Stimulated activated CD4-positive, alpha-beta T cell treated with anti-CD3 and anti-CD28 coated beads, Interleukin-15, amount 100 ng/mL, for 1 hour (primary cell): ENCODE results near the gene SAMD4A.
"Not testable (repeated sequence)": the region's sequence is repeated elsewhere in the genome, so short reads cannot be mapped to it uniquely, and the experiment has no call there.

Source experiments
- DNase-seq, 2 donors: peaks; one replicate each; pipeline ENCODE4 v3.0.0-alpha.2; 2020; ENCODE audit warnings: low read depth in 1 of 2, low spot score in 1 of 2

Gene SAMD4A

DNA sequence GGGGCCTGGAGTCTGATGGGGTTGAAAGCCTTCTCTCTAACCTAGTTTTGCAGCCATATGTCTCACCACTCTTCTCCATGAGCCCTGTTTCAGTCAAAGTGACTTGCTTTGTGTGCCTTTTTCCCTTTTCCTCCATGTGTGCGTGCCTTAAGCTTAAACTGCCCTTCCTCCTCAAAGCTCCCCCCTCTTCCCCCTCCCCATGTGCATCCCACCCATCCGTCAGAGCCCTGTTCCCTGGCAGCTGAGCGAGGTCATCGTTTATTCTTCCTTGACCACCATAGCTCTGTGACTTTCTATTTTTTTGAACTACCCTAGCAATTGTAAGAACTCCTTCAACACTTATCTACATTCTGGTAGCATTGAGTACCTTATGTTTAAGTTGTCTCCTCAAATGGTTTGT, 24.9 kb downstream of the SAMD4A start:
- no peak for DNase-seq

DNA sequence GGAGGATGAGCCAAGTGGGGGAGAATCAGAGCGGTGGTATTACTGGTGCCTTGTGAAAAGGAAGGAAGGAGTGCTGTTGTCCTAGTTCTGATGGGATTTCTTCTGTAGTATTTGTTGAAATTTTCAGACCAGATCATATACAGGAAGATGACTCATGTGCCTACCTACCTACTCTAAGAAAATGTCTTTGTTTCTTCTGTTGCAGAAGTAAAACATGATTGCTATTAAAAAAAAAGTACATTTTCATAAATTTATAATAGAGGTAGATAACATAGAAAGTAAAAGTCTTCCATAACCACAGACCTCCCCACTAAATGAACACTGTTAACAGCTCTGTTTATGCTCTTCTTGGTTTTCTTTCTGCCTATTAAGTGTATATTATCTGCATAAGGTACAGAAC, 26.9 kb downstream of the SAMD4A start:
- no peak for DNase-seq

DNA sequence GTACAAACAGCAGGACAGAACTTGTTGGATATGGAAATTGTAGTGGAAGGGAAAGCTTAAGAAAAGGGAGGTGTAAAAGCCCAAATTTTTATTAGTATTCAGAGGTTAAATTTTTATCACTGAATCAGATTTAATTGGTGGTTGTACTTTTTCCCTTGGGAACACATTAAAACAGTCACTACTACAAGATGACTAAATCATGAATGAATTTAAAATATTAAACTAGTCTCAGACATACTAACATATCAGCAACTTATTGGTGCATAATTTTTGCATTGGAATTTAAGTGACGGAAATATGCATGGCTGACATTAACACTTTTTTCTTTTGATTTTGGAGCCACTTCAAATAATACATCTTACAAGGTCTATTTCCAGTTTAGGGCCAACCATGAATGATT, 27.6 kb downstream of the SAMD4A start:
- no peak for DNase-seq

DNA sequence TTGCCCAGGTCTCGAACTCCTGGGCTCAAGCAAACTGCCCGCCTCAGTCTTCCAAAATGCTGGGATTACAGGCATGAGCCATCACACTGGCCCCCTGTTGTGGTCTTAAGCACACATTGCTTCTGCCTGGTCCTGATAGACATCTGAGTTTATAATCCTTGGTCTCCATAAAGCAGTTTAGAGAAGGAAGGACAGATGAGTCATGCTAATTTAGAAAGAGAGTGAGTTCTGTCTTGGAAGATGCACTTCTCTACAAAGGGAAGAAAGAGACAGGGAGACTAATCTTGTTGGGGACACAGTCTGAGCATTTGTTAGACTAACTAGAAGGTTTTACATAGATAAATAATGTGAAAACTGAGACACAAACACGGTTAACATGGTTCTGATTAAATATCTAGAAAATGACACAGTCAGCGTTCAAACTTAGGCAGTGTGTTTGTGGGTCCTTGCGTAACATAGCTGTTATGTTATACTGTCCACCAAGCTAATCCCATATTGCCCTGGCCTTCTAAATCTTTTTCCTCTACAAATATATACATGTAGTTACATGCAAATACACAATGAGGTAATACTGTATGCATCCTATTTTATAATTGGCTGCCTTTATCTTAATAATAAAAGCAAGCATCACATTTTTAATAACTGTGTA, 31.0 kb downstream of the SAMD4A start:
- DNase-seq, result no peak

DNA sequence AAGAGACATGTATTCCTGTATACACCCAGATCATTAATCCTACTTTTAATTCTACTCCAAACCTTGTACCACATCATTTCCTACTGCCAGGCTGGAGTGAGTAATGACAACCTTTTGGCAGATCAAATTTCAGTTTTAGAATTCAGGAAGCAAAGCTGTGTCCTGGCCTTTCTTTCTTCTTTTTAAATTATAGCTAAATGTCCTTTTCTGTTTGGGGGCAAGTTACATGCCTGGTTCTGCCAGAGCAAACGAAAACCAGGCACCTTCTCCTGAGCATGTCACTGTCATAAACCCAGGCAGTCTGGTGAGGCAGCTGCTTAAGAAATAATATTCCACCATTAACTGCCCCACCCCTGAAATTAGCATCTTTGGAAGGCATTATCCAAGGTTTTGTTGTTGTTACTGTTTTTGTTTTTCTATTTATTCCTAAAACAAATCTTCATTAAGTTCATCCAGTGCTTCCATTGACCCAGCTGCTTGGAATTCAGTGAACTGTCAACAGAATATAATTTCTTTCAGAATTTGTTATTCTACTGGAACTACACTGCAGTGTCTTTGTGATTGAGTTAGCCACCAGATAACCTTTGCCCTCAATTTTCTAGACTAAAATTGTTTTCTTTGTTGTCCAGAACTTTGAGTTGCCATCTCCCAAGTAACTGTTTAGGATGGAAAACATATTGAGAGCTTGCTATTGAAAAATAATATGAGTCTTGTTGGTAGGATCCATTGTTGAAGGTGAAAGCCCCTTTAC, 33.2 kb downstream of the SAMD4A start:
- no peak for DNase-seq

DNA sequence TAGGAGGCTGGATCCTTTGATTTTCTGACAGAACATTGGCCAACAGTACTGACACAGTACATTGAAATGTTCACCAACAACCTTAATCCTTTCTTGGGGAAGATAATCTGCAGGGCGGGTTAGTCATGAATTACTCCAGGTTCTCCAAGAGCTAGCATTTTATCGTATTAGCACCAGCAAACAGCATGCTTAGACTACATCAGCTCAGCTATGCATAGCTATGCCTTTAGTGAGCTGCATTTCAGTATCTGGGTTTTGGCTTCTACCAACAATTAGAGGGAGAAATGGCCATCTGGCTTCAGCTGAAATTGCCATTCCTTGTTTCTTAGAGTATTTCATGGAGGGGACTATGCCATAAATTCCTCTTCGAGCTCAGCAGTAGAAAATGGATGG, 33.8 kb downstream of the SAMD4A start:
- DNase-seq, result no peak

DNA sequence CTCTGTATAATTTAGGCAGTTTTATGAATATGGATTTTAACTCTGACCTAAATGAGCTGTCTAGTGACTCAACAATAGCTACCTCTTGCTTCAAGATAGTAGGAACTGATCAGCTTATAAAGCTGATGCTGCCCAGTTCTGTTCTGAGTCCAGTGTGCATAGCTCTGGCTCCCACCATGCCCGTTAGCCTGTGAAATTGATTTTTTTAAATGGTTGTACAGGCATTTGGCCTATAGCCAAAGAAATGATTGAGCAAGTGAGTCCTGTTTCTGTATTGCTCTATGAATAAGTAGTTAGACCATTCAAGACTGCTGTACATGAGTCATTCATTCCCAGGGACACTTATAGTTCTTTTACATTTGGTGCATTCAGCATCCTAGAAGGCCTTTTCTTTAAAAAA, 36.4 kb downstream of the SAMD4A start:
- no peak for DNase-seq

DNA sequence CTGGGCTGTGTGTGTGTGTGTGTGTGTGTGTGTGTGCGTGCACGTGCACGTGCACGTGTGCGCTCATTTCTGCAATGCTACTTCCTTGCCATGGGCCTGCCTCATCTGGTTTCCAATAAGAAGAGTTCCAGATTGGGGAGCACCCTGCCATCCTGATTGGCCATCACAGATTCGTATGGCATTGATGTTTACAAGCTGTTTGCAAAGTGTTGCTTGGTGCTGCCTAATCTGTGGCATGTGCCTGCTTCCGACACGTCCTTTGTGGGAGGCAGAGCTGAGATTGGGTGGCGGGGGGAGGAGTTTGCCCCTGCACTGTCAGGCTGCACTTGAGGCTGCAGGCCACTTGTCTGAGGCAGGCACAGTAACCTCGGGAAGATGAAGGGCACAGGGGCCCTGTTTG, 39.2 kb downstream of the SAMD4A start:
- no peak for DNase-seq

DNA sequence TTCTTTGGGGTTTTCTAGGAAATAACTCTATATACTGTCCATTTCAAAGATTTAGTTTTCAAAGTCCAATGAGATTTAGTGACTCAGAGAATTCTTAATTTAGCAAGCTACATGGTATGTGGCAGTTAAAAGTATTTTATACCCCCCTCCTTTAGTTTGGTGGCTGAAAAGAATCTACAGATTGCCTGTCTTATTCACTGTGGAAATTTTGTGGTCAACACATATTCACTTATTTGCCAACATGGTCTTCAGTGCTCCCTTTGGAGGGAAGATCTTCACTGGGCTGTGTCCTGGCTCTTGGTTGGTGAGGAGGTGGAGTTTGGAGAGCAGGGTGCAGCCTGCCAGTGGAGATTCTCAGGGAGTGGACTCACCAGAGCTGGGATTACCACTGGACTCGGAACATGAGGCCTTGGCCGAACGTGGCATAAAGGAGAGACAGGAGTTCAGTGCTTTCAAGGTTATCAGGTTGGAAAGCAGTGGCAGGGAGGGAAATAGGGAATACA, 39.8 kb downstream of the SAMD4A start:
- no peak for DNase-seq

DNA sequence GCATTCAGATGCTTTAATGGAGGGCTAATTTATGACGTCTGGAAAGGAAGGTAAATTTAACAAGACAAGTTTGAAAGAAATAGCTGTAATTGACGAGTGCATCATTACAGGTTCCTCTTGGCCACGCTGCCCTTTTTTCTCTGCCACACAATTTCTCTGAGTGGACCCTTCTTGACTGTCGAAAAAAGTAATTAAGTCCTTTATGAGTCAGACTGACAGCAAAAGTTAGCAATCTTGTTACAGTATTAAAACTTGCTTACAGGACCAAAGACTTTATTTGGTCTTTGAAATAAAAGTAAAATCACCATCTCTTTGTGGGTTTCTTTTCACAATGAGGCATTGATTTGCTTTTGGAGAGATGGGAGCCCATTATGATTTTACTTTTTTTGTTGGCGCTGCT, 42.6 kb downstream of the SAMD4A start:
- no peak for DNase-seq

DNA sequence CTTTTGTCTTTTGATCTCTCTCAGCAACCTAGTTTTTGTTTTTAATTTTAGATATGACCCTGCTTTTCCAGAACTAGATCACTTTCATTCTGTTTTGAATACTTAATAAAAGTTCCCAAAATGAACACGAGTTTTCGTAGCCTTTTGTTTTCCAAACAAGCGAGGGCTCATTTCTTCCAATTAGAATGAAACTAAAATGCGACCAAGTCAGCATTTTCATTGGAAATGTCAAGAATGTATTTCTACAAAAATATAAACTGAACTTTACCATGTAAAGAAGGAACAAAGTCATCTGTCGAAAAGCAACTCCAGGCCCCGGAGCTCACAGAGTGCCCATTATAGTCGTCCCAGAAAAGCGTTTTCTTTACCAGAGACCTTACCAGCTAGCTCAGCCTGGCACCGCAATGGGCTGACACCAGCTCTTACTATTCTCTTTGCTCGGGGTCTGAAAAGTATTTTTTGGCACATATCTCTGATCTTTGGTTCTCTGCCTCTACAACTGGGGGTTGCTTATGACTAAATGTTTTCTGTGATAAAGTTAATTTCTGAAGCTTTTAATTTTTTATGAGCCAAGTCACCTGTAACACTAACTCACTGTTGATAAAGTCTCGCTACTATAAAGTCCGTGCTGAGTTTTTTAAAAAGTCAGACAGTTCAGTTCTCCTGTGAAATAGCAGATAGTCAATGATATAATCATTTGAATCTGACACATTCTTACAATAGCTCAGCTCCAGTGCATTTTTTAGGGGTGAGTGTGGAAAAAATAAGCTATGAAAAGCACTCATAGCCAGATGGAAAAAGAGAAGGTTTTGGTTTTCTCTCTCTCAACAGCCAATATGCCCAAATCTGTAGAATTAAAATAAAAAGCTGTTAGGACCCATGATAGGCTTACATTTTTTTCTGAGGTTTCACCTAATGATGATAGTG, 43.4 kb downstream of the SAMD4A start:
- DNase-seq, result no peak

DNA sequence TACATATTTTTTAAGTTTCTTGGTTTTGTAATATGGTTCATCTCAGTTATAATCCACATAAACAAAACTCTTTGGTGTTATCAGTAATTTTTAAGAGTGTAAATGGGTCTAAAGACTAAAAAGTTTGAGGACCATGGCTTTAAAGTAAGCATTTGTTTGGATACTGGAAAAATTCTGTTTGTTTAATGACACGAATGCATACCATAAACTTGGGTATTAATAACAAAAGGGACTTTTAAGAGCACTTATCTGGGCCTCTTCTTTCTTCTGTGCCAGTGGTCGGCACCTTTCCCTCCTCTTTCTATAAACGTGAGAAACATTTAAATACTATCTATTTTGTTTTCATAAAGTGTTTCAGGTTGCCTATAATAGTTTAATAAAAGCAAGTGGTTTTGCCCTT, 47.4 kb downstream of the SAMD4A start:
- DNase-seq, result no peak

DNA sequence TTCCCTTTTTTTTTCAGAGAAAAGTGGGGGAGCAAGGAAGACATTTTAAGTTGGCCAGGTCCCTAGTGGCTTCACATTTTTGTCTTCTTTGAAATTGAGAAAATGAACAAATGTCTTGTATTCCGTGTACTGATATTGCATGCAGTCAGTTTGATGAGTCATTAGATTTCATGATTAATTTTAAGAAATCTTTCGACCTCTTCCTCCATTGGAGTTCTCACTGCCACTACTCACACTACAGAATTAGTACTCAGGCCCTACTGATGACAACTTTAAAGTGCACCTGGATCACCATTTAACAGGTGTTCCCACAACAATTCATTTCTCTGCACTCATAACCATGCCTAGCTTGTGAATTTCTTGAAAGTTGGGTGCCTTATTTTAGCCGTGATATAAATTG, 50.5 kb downstream of the SAMD4A start:
- no peak for DNase-seq

DNA sequence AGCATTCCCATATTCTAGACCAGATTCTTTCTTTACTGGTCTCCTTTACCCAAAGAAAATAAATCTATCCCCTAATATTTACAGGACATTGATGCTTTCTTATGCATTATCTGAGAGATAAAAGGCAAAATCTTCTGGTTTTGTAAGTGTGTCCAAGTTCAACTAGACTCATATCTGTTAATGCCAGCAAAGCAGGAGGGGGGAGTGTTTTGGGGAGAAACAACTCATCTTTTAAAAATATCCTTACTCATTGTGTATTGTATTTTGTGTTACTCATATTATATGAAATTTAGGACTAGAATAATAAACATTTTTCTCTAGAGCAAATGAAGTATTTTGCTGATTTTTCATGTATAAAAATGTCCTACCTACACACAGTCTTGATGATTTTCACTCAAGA, 54.8 kb downstream of the SAMD4A start:
- no peak for DNase-seq

DNA sequence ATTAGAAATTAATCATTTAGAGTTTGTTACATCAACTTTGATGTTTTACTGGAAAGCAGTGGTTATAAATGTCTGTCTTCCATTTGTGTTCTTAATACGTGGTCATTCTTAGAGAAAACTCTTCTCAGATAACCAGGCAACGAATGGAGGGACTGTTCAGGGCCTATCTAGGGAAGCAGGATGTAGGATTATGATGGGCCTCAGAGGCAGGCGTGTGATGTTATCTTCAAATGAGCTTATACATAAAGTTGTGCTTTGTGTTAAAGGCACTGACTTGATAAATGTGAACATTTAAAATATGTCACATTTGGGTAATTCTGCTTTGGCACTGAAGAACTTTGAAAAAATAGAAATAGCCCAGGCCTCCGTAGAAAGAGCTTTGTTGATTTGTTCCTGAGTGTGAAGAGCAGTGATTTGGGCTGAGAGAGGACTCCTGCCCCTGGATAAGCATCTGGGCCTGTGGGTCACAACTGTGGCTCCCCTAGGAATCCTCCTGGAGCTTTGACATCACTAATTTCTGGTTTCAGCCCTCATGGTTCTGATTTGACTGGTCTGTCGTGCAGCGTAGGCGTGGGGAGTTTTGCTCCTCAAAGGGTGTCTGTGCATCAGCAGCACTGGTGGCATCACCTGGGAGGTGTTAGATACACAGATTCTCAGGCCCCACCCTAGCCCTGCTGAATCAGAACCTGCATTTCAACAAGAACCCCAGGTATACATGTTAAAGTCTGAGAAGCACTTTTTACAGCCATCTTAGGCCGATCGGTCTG, 55.4 kb downstream of the SAMD4A start:
- peak in 1 of 2 donors; percentile 40 for DNase-seq

DNA sequence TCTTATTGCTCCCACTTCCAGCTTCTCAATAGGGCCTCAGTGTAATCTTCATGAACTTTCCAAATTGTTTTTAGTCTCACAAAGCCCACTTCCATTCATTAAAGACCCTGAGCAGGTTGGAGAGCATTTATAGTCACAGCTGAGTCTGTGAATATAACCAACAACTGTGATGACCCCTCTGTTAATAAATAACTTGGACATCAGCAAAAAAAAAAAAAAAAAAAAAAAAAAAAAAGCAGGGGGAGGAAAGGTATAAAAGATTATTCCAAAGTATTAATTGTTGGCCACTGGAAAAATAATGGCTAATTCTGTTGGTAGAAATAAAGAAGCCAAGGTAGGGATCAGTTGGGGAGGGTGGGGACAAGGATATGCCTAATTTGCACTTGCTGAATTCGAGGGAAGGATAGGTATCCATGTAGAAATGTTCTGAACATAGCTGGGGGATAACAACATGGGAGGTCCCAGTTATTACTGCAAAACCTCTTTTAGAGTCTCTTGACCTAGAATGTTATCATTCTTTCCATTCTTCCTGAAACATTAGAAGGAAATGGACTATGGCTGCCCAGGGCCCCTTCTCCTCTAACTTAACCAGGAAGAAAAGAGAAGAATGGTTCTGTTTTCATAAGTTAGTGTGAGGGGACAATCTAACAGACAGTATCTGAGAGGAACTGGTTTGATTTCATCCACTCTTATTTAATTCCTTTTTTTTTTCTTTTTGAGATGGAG, 56.5 kb downstream of the SAMD4A start:
- DNase-seq, result no peak

DNA sequence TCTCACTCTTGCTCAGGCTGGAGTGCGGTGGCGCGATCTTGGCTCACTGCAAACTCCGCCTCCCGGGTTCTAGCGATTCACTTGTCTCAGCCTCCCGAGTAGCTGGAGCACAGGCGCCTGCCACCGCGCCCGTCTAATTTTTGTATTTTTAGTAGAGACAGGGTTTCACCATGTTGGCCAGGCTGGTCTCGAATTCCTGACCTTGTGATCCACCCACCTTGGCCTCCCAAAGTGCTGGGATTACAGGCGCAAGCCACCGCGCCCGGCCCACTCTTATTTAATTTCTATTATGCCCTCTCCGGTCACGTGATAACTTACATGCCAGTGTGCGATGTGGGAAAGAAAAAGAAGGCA, 57.1 kb downstream of the SAMD4A start:
- not testable (repeated sequence) for DNase-seq

DNA sequence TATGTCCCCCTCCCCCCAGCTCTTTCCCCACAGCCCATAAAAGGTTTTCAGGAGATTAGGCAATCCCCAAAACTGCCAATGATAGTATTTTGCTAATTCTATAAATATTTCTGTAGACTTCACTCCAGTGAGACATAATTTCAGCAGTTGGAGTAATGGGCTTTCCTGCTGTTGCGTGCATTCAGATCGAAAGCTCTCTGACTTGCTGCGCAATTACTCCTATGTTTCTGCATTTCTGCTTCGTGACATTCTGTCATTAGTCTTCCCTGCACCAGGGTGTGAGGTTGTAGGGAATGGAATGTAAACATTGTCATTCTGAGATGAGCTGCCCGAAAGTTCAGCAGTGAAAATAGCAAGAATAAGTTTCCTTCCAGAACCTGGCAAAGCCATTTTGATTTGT, 58.2 kb downstream of the SAMD4A start:
- no peak for DNase-seq

DNA sequence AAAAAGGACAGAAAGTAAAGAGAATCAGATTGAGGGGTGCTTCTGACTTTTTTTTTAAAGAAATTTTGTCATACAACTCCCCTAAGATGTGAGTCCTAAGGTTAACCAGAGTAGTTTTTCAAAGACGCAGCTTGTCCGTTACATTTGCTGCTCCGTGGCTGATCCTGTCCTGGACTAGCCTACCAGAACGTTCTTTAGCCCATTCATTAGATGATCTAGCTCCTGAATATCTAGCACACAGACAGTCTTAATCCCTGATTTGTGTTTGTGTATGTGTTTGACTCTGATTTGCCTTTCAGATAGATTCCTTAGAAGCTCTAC, 60.3 kb downstream of the SAMD4A start:
- DNase-seq, result no peak

DNA sequence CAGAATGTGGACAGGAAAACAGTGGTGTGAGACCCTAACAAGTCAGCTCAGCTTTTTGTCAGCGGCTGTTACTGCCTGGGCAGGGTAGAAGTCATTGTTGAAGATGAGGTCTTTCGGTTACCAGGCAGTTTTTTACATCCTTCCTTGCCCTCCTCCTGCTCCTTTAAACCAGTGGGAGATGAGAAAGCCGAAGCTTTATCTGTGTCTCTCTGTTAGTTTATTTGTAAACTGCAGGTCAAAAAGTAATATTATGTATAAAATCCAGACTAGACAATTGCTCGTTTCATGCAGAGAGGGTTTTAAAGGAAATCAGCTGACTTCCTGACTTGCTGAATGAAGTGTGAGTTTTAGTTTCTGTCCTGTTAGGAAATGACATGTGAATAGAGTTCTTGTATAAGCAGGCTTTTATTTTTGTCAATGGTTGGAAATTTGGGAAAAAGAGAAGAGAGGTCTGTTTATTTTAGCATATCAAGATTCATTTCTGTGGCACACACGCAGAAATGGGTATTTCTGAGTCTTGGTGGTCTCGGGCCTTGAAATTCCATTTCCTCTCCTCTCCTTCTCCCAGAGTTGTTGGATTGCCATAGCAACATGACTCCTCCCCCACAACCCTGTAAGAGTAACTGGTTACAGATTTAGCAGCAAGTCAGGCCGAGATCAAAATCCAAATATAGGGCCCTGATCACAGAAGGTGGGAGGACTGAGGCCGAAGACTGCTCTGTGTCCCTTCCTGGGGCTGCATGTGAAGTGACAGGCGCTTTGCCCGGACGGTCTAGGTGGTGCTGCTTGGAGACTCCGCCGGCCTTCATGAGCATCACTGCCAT, 60.8 kb downstream of the SAMD4A start:
- no peak for DNase-seq
